GM23338 (cell line): Measurements from ENCODE around the gene CASS4. TPM values are rescaled to one million over a fixed set of nuclear protein-coding genes. Genes with fewer than 3 reads are reported as not detected.

Experiments
- ATAC-seq: fragments of 200-7000 bp; cut with Tn5 transposase; 3 replicates; pipeline ENCODE4 v1.9.1; 2020
- DNase-seq: peaks from one replicate; pipeline ENCODE4 v3.0.0-alpha.2; 2015; ENCODE audit warnings: low spot score
- H2AFZ ChIP-seq: fragments of 200-600 bp; sonication (generic); 2 replicates; pipeline ENCODE4 v1.8.0; 2016; ENCODE audit warnings: antibody characterized with exemption, mild to moderate bottlenecking, moderate library complexity
- H3F3A ChIP-seq: fragments of 200-600 bp; sonication (generic); replicated peaks from 2 replicates; pipeline ENCODE4 v1.8.0; 2017; ENCODE audit warnings: antibody characterized with exemption, mixed run types, low read depth
- H3K27ac ChIP-seq: fragments of 200-600 bp; sonication (generic); 2 replicates; pipeline ENCODE4 v1.6.1; 2016; ENCODE audit warnings: low read depth
- H3K27me3 ChIP-seq: fragments of 200-600 bp; sonication (generic); 2 replicates; pipeline ENCODE4 v1.8.0; 2016; ENCODE audit warnings: mild to moderate bottlenecking, mixed run types, moderate library complexity; ENCODE audit not compliant: insufficient read depth
- H3K36me3 ChIP-seq: fragments of 200-600 bp; sonication (generic); 2 replicates; pipeline ENCODE4 v1.8.0; 2016; ENCODE audit warnings: mild to moderate bottlenecking; ENCODE audit not compliant: insufficient read depth
- H3K4me1 ChIP-seq: fragments of 200-600 bp; sonication (generic); 2 replicates; pipeline ENCODE4 v1.8.0; 2016; ENCODE audit warnings: mild to moderate bottlenecking, moderate library complexity; ENCODE audit not compliant: insufficient read depth
- H3K4me2 ChIP-seq: fragments of 200-600 bp; sonication (generic); 2 replicates; pipeline ENCODE4 v1.7.1; 2017; ENCODE audit warnings: mixed run types
- H3K4me3 ChIP-seq: fragments of 200-600 bp; sonication (generic); 2 replicates; pipeline ENCODE4 v1.6.1; 2016; ENCODE audit warnings: mixed run types
- H3K79me2 ChIP-seq: fragments of 200-600 bp; sonication (generic); replicated peaks from 2 replicates; pipeline ENCODE4 v1.8.0; 2017; ENCODE audit warnings: mild to moderate bottlenecking; ENCODE audit not compliant: insufficient read depth
- H3K9me2 ChIP-seq: fragments of 200-600 bp; sonication (generic); 2 replicates; pipeline ENCODE4 v1.8.0; 2017; ENCODE audit not compliant: insufficient read depth
- H4K20me1 ChIP-seq: fragments of 200-600 bp; sonication (generic); replicated peaks from 2 replicates; pipeline ENCODE4 v1.8.0; 2017; ENCODE audit warnings: mild to moderate bottlenecking; ENCODE audit not compliant: insufficient read depth
- H3K27ac Mint-ChIP-seq: 2 replicates; pipeline ENCODE4 v1.8.0; 2020; ENCODE audit warnings: inconsistent platforms, mild to moderate bottlenecking, moderate library complexity, mixed read lengths
- H3K27me3 Mint-ChIP-seq: 3 replicates; pipeline ENCODE4 v1.8.0; 2022; ENCODE audit warnings: low read depth, mild to moderate bottlenecking, moderate library complexity, mixed read lengths, inconsistent platforms; ENCODE audit not compliant: insufficient read depth, poor library complexity
- H3K36me3 Mint-ChIP-seq: 3 replicates; pipeline ENCODE4 v1.8.0; 2021; ENCODE audit warnings: low read depth, mild to moderate bottlenecking, inconsistent platforms, moderate library complexity, mixed read lengths
- H3K4me1 Mint-ChIP-seq: 3 replicates; pipeline ENCODE4 v1.8.0; 2020; ENCODE audit warnings: mild to moderate bottlenecking, inconsistent platforms, mixed read lengths
- H3K4me3 Mint-ChIP-seq: 3 replicates; pipeline ENCODE4 v1.8.0; 2021; ENCODE audit warnings: moderate library complexity, mild to moderate bottlenecking, inconsistent platforms, mixed read lengths
- H3K9me3 Mint-ChIP-seq: 3 replicates; pipeline ENCODE4 v1.8.0; 2020; ENCODE audit warnings: moderate library complexity, mild to moderate bottlenecking, inconsistent platforms, mixed read lengths
- CREB1 ChIP-seq: fragments of 250-450 bp; sonication (Bioruptor Pico); IDR thresholded peaks from 2 replicates; pipeline ENCODE4 v1.5.0; 2020; ENCODE audit warnings: low read depth, mild to moderate bottlenecking, moderate library complexity
- CTCF ChIP-seq, 2 experiments: fragments of 200-600 bp in 1 of 2; sonication (generic) in 1 of 2; conservative IDR thresholded peaks; 2 replicates each; pipeline versions ENCODE4 v1.5.1 to v1.6.1; 2016 to 2017; ENCODE audit warnings: antibody characterized with exemption in 2 of 2, low read depth in 2 of 2, mild to moderate bottlenecking in 2 of 2, moderate library complexity in 1 of 2
- ETS1 ChIP-seq: IDR thresholded peaks from 2 replicates; pipeline ENCODE4 v1.6.1; 2016; ENCODE audit warnings: antibody characterized with exemption
- EZH2 ChIP-seq: fragments of 200-600 bp; sonication (generic); IDR thresholded peaks from one replicate; pipeline ENCODE4 v1.8.0; 2017; ENCODE audit warnings: antibody characterized with exemption, mild to moderate bottlenecking, low read depth; ENCODE audit not compliant: unreplicated experiment
- EZH2phosphoT487 ChIP-seq: fragments of 200-600 bp; sonication (generic); IDR thresholded peaks from one replicate; pipeline ENCODE4 v1.8.1; 2018; ENCODE audit warnings: antibody characterized with exemption; ENCODE audit not compliant: unreplicated experiment
- JUNB ChIP-seq: IDR thresholded peaks from one replicate; pipeline ENCODE4 v1.6.1; 2016; ENCODE audit warnings: antibody characterized with exemption; ENCODE audit not compliant: unreplicated experiment
- NANOG ChIP-seq: IDR thresholded peaks from 2 replicates; pipeline ENCODE4 v1.6.1; 2016; ENCODE audit warnings: antibody characterized with exemption, borderline replicate concordance
- POLR2AphosphoS5 ChIP-seq: IDR thresholded peaks from 2 replicates; pipeline ENCODE4 v1.6.1; 2016; ENCODE audit warnings: antibody characterized with exemption, low read depth
- STAT1 ChIP-seq: IDR thresholded peaks from one replicate; pipeline ENCODE4 v1.6.1; 2016; ENCODE audit warnings: antibody characterized with exemption; ENCODE audit not compliant: unreplicated experiment
- ZNF114 ChIP-seq: fragments of 250-450 bp; sonication (Bioruptor Pico); IDR thresholded peaks from 2 replicates; pipeline ENCODE4 v1.5.0; 2020; ENCODE audit warnings: mild to moderate bottlenecking, moderate library complexity
- ZNF331 ChIP-seq: fragments of 250-450 bp; sonication (Bioruptor Pico); IDR thresholded peaks from 2 replicates; pipeline ENCODE4 v1.5.0; 2020; ENCODE audit warnings: low read depth, mild to moderate bottlenecking, moderate library complexity
- polyA plus RNA-seq: library from polyadenylated mRNA; unstranded; fragments of >200 nt; fragmentation: Nextera tagmentation; extraction: Ambion mirVana; gene quantifications from 2 replicates; pipeline ENCODE4 v1.2.1, GENCODE V29; 2016
- total RNA-seq: library from RNA; depleted of rRNA; stranded (reverse); fragments of >200 nt; shearing (Covaris generic); gene quantifications from 2 replicates; pipeline ENCODE4 v1.2.3, GENCODE V29; 2014
- TF ChIP-seq, protein P1 (sequence below): IDR thresholded peaks from one replicate; pipeline ENCODE4 v1.6.1; 2018; ENCODE audit warnings: antibody characterized with exemption; ENCODE audit not compliant: unreplicated experiment
- TF ChIP-seq, protein P2 (sequence below): fragments of 250-450 bp; sonication (Bioruptor Pico); IDR thresholded peaks from 2 replicates; pipeline ENCODE4 v1.5.0; 2020; ENCODE audit warnings: mild to moderate bottlenecking, moderate library complexity

The CASS4 gene
- total and polyA plus RNA-seq, 2 experiments from 2014 or later = not detected

DNA sequence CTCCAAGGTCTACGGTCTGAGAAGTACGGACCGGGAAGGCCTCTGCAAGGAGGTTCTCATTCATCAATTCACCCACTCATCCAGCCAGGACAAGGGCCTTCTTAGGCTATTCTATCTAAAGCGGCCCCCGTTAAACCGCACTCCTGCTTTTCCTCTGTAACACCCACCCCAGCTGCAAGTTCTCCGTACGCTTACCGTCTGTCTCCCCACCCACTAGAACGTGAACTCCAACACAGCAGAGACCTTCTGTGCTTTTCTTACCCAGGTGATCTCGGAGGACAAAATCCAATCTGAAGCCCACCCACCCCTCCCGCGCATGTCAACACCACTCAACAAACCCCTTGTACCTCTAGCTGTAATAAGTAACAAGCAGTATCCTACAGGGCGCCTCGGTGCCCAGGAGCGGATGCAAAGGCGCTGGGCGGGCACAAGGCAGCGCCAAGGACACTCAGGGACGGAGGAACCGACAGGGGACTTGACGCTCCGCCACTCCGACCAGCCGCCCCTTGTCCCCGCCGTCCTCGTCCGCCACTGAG, 20.4 kb upstream of the CASS4 start:
- Mint-ChIP-seq H3K27me3 (peaks cover 6% of the 10 kb centered on the region), H3K4me1 (peaks cover 9% of the 10 kb centered on the region), H3K9me3 (no peaks in the 10 kb centered on the region; the same call in 2 of the 3 replicates), H3K36me3 (peaks cover 59% of the 10 kb centered on the region), H3K27ac (no peak overlapping the region; the same call in 1 of the 2 replicates), H3K4me3 (no peak overlapping the region)
- peak overlapping the region; percentile 92 for H3K4me3 ChIP-seq
- no peaks in the 10 kb centered on the region for H3K9me2 ChIP-seq
- DNase-seq (peak; percentile 11), ATAC-seq (peak; percentile 69)
- peaks cover 15% of the 10 kb centered on the region for H3K4me1 ChIP-seq
- TF ChIP-seq STAT1 (no peak), CREB1 (CRISPR knock-in tag) (no peak), POLR2AphosphoS5 (no peak), ETS1 (no peak), EZH2 (no peak), EZH2phosphoT487 (no peak), ZNF114 (CRISPR knock-in tag) (no peak), JUNB (no peak), CTCF (conservative IDR thresholded peaks at IDR 0.05; ENCODE audit: low read depth in 2 of 2) (no peak), ZNF331 (no peak), NANOG (no peak)
- TF ChIP-seq, protein P1, sequence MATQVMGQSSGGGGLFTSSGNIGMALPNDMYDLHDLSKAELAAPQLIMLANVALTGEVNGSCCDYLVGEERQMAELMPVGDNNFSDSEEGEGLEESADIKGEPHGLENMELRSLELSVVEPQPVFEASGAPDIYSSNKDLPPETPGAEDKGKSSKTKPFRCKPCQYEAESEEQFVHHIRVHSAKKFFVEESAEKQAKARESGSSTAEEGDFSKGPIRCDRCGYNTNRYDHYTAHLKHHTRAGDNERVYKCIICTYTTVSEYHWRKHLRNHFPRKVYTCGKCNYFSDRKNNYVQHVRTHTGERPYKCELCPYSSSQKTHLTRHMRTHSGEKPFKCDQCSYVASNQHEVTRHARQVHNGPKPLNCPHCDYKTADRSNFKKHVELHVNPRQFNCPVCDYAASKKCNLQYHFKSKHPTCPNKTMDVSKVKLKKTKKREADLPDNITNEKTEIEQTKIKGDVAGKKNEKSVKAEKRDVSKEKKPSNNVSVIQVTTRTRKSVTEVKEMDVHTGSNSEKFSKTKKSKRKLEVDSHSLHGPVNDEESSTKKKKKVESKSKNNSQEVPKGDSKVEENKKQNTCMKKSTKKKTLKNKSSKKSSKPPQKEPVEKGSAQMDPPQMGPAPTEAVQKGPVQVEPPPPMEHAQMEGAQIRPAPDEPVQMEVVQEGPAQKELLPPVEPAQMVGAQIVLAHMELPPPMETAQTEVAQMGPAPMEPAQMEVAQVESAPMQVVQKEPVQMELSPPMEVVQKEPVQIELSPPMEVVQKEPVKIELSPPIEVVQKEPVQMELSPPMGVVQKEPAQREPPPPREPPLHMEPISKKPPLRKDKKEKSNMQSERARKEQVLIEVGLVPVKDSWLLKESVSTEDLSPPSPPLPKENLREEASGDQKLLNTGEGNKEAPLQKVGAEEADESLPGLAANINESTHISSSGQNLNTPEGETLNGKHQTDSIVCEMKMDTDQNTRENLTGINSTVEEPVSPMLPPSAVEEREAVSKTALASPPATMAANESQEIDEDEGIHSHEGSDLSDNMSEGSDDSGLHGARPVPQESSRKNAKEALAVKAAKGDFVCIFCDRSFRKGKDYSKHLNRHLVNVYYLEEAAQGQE = no peak
- TF ChIP-seq, protein P2, sequence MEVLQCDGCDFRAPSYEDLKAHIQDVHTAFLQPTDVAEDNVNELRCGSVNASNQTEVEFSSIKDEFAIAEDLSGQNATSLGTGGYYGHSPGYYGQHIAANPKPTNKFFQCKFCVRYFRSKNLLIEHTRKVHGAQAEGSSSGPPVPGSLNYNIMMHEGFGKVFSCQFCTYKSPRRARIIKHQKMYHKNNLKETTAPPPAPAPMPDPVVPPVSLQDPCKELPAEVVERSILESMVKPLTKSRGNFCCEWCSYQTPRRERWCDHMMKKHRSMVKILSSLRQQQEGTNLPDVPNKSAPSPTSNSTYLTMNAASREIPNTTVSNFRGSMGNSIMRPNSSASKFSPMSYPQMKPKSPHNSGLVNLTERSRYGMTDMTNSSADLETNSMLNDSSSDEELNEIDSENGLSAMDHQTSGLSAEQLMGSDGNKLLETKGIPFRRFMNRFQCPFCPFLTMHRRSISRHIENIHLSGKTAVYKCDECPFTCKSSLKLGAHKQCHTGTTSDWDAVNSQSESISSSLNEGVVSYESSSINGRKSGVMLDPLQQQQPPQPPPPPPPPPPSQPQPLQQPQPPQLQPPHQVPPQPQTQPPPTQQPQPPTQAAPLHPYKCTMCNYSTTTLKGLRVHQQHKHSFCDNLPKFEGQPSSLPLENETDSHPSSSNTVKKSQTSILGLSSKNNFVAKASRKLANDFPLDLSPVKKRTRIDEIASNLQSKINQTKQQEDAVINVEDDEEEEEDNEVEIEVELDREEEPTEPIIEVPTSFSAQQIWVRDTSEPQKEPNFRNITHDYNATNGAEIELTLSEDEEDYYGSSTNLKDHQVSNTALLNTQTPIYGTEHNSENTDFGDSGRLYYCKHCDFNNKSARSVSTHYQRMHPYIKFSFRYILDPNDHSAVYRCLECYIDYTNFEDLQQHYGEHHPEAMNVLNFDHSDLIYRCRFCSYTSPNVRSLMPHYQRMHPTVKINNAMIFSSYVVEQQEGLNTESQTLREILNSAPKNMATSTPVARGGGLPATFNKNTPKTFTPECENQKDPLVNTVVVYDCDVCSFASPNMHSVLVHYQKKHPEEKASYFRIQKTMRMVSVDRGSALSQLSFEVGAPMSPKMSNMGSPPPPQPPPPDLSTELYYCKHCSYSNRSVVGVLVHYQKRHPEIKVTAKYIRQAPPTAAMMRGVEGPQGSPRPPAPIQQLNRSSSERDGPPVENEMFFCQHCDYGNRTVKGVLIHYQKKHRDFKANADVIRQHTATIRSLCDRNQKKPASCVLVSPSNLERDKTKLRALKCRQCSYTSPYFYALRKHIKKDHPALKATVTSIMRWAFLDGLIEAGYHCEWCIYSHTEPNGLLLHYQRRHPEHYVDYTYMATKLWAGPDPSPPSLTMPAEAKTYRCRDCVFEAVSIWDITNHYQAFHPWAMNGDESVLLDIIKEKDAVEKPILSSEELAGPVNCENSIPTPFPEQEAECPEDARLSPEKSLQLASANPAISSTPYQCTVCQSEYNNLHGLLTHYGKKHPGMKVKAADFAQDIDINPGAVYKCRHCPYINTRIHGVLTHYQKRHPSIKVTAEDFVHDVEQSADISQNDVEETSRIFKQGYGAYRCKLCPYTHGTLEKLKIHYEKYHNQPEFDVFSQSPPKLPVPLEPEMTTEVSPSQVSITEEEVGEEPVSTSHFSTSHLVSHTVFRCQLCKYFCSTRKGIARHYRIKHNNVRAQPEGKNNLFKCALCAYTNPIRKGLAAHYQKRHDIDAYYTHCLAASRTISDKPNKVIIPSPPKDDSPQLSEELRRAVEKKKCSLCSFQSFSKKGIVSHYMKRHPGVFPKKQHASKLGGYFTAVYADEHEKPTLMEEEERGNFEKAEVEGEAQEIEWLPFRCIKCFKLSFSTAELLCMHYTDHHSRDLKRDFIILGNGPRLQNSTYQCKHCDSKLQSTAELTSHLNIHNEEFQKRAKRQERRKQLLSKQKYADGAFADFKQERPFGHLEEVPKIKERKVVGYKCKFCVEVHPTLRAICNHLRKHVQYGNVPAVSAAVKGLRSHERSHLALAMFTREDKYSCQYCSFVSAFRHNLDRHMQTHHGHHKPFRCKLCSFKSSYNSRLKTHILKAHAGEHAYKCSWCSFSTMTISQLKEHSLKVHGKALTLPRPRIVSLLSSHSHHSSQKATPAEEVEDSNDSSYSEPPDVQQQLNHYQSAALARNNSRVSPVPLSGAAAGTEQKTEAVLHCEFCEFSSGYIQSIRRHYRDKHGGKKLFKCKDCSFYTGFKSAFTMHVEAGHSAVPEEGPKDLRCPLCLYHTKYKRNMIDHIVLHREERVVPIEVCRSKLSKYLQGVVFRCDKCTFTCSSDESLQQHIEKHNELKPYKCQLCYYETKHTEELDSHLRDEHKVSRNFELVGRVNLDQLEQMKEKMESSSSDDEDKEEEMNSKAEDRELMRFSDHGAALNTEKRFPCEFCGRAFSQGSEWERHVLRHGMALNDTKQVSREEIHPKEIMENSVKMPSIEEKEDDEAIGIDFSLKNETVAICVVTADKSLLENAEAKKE (CRISPR knock-in tag) = no peak
- peak overlapping the region; percentile 88 for H3K4me2 ChIP-seq
- no peak overlapping the region for H2AFZ ChIP-seq
- no peaks in the 10 kb centered on the region for H3F3A ChIP-seq
- peaks cover 39% of the 10 kb centered on the region for H3K36me3 ChIP-seq
- H4K20me1 ChIP-seq = peaks cover 20% of the 10 kb centered on the region
- H3K79me2 ChIP-seq = peaks cover 81% of the 10 kb centered on the region
- no peaks in the 10 kb centered on the region for H3K27me3 ChIP-seq
- no peak overlapping the region for H3K27ac ChIP-seq
